ENCODE measurements around the gene TBRG4.
A peak's percentile ranks its signal among the peaks of the same experiment; 100 is the strongest.

TBRG4 gene

GRCh38 chr7:45111298-45112223, at the start of gene TBRG4:
TSS of gene TBRG4 (minus strand) at chr7:45111697. CDS start at chr7:45109237, 2,460 bp downstream.
- Histone ChIP-seq H3K27ac (peak within 1 kb of the TSS; percentile 95), H3K4me3 (ENCODE audit: low read depth, low read length) (peak within 1 kb of the TSS; percentile 98), H3K27me3 (replicated peaks) (no peaks in the 10 kb centered on the region), H3K36me3 (replicated peaks) (peaks cover 24% of the 10 kb centered on the region)
- DNase-seq: peak; percentile 88
- TF ChIP-seq CTCF (IDR thresholded peaks at IDR 0.05; ENCODE audit: low read depth, low read length, missing control alignments): peak; percentile 46
- in situ Hi-C loops (cut with HindIII; ENCODE audit: low pct_ligation_motif_present, low sequenced_read_pairs): no loop called here

GRCh38 chr7:45161138-45161537, 49.6 kb upstream of the TBRG4 start:
- TF ChIP-seq CTCF (IDR thresholded peaks at IDR 0.05; ENCODE audit: low read depth, low read length, missing control alignments): no peak
- H3K36me3 ChIP-seq (replicated peaks): no peaks in the 10 kb centered on the region
- H3K4me3 ChIP-seq (ENCODE audit: low read depth, low read length): no peak overlapping the region
- no peak overlapping the region for H3K27ac ChIP-seq
- peaks cover 22% of the 10 kb centered on the region for H3K27me3 ChIP-seq (replicated peaks)
- DNase-seq: no peak
- in situ Hi-C loops (cut with HindIII; ENCODE audit: low pct_ligation_motif_present, low sequenced_read_pairs): no loop called here

GRCh38 chr7:45160417-45160881, 49.0 kb upstream of the TBRG4 start:
- in situ Hi-C loops (cut with HindIII; ENCODE audit: low pct_ligation_motif_present, low sequenced_read_pairs): no loop called here
- Histone ChIP-seq H3K27ac (no peak overlapping the region), H3K4me3 (ENCODE audit: low read depth, low read length) (no peak overlapping the region), H3K27me3 (replicated peaks) (peaks cover 22% of the 10 kb centered on the region), H3K36me3 (replicated peaks) (no peaks in the 10 kb centered on the region)
- DNase-seq: no peak
- TF ChIP-seq CTCF (IDR thresholded peaks at IDR 0.05; ENCODE audit: low read depth, low read length, missing control alignments): no peak

- Histone ChIP-seq H3K4me3 (ENCODE audit: low read depth, low read length) (no peak overlapping the region), H3K27ac (no peak overlapping the region), H3K27me3 (replicated peaks) (peaks cover 22% of the 10 kb centered on the region), H3K36me3 (replicated peaks) (no peaks in the 10 kb centered on the region)
- in situ Hi-C loops (cut with HindIII; ENCODE audit: low pct_ligation_motif_present, low sequenced_read_pairs): no loop called here
- DNase-seq: no peak
- no peak for TF ChIP-seq CTCF (IDR thresholded peaks at IDR 0.05; ENCODE audit: low read depth, low read length, missing control alignments)
Observed at GRCh38 chr7:45159296-45159695, 47.8 kb upstream of the TBRG4 start.

GRCh38 chr7:45158471-45158870, 47.0 kb upstream of the TBRG4 start:
- no peak for TF ChIP-seq CTCF (IDR thresholded peaks at IDR 0.05; ENCODE audit: low read depth, low read length, missing control alignments)
- in situ Hi-C loops (cut with HindIII; ENCODE audit: low pct_ligation_motif_present, low sequenced_read_pairs): no loop called here
- H3K4me3 ChIP-seq (ENCODE audit: low read depth, low read length): no peak overlapping the region
- no peak for DNase-seq
- no peaks in the 10 kb centered on the region for H3K36me3 ChIP-seq (replicated peaks)
- no peak overlapping the region for H3K27ac ChIP-seq
- peaks cover 22% of the 10 kb centered on the region for H3K27me3 ChIP-seq (replicated peaks)

Measured in brain microvascular endothelial cell (primary cell).